NCI-H2029 treated with DMSO at 0.1 percent for 48 hours (cell line): ENCODE results near the gene ARSJ.

Experiments
- DNase-seq: peaks from one replicate; lab custom pipeline; 2025; lab: John Stamatoyannopoulos, UW

The ARSJ gene

GRCh38 chr4:113987382-113987941 is 8.0 kb upstream of the ARSJ start:
- DNase-seq, result no peak

GRCh38 chr4:113982181-113982580 is 2.7 kb upstream of the ARSJ start:
- DNase-seq, result no peak

- no peak for DNase-seq
Measured at GRCh38 chr4:113981591-113981990, 2.1 kb upstream of the ARSJ start.

GRCh38 chr4:113979905-113980615 is 613 bp upstream of the ARSJ start:
- no peak for DNase-seq

- no peak for DNase-seq
Measured at GRCh38 chr4:113978561-113979147, 793 bp downstream of the ARSJ start.

- no peak for DNase-seq
Measured at GRCh38 chr4:113978105-113978504, 1.3 kb downstream of the ARSJ start.

GRCh38 chr4:113977526-113977855 is 2.0 kb downstream of the ARSJ start:
- DNase-seq, result no peak

GRCh38 chr4:113976741-113977525 is 2.5 kb downstream of the ARSJ start:
- no peak for DNase-seq

- DNase-seq, result no peak
Measured at GRCh38 chr4:113975578-113975977, 3.9 kb downstream of the ARSJ start.

GRCh38 chr4:113974467-113974866 is 5.0 kb downstream of the ARSJ start:
- DNase-seq, result no peak

GRCh38 chr4:113973345-113973744 is 6.1 kb downstream of the ARSJ start:
- no peak for DNase-seq

- no peak for DNase-seq
Measured at GRCh38 chr4:113972781-113973180, 6.7 kb downstream of the ARSJ start.

GRCh38 chr4:113971706-113972360 is 7.6 kb downstream of the ARSJ start:
- no peak for DNase-seq

GRCh38 chr4:113969709-113970334 is 9.6 kb downstream of the ARSJ start:
- no peak for DNase-seq

GRCh38 chr4:113968473-113968872 is 11.0 kb downstream of the ARSJ start:
- DNase-seq, result no peak

GRCh38 chr4:113967687-113968086 is 11.8 kb downstream of the ARSJ start:
- no peak for DNase-seq

- no peak for DNase-seq
Measured at GRCh38 chr4:113962719-113963265, 16.7 kb downstream of the ARSJ start.

GRCh38 chr4:113962016-113962347 is 17.5 kb downstream of the ARSJ start:
- DNase-seq, result no peak

- no peak for DNase-seq
Measured at GRCh38 chr4:113960684-113961321, 18.6 kb downstream of the ARSJ start.

- no peak for DNase-seq
Measured at GRCh38 chr4:113959539-113959937, 19.9 kb downstream of the ARSJ start.
